ENCODE measurements around the gene CCDC197.
A peak's percentile ranks its signal among the peaks of the same experiment; 100 is the strongest.

Gene CCDC197

GRCh38 chr14:94045101-94045500 is 48.0 kb downstream of the CCDC197 start:
- Mint-ChIP-seq H3K36me3 (ENCODE audit: low read depth) (peaks cover 35% of the 10 kb centered on the region), H3K9me3 (no peaks in the 10 kb centered on the region), H3K27me3 (ENCODE audit: low read depth) (peaks cover 4% of the 10 kb centered on the region), H3K4me1 (peaks cover 2% of the 10 kb centered on the region), H3K27ac (no peak overlapping the region), H3K4me3 (no peak overlapping the region)
- TF ChIP-seq CTCF (IDR thresholded peaks at IDR 0.05; ENCODE audit: unreplicated experiment in 3 of 3): no peak

- Mint-ChIP-seq H3K36me3 (ENCODE audit: low read depth) (peaks cover 41% of the 10 kb centered on the region), H3K9me3 (no peaks in the 10 kb centered on the region), H3K4me3 (no peak overlapping the region), H3K4me1 (peaks cover 8% of the 10 kb centered on the region), H3K27me3 (ENCODE audit: low read depth) (peaks cover 1% of the 10 kb centered on the region), H3K27ac (no peak overlapping the region)
- no peak for TF ChIP-seq CTCF (IDR thresholded peaks at IDR 0.05; ENCODE audit: unreplicated experiment in 3 of 3)
Observed at GRCh38 chr14:94045563-94046345, 48.7 kb downstream of the CCDC197 start.

- Mint-ChIP-seq H3K4me3 (no peak overlapping the region), H3K36me3 (ENCODE audit: low read depth) (peaks cover 51% of the 10 kb centered on the region), H3K27ac (no peak overlapping the region), H3K27me3 (ENCODE audit: low read depth) (no peaks in the 10 kb centered on the region), H3K9me3 (no peaks in the 10 kb centered on the region), H3K4me1 (peaks cover 16% of the 10 kb centered on the region)
- no peak for TF ChIP-seq CTCF (IDR thresholded peaks at IDR 0.05; ENCODE audit: unreplicated experiment in 3 of 3)
Observed at GRCh38 chr14:94046696-94047250, 49.7 kb downstream of the CCDC197 start.

- TF ChIP-seq CTCF (IDR thresholded peaks at IDR 0.05; ENCODE audit: unreplicated experiment in 3 of 3): no peak
- no peaks in the 10 kb centered on the region for H3K9me3 Mint-ChIP-seq
- H3K4me3 Mint-ChIP-seq: no peak overlapping the region
- H3K27ac Mint-ChIP-seq: peak overlapping the region in 2 of 3 experiments; percentile 64 to 81
- peaks cover 60% of the 10 kb centered on the region for H3K36me3 Mint-ChIP-seq (ENCODE audit: low read depth)
- no peaks in the 10 kb centered on the region for H3K27me3 Mint-ChIP-seq (ENCODE audit: low read depth)
- peaks cover 23% of the 10 kb centered on the region for H3K4me1 Mint-ChIP-seq
Observed at GRCh38 chr14:94047581-94047980, 50.5 kb downstream of the CCDC197 start.

- peaks cover 24% of the 10 kb centered on the region for H3K4me1 Mint-ChIP-seq
- H3K4me3 Mint-ChIP-seq: no peak overlapping the region
- no peaks in the 10 kb centered on the region for H3K27me3 Mint-ChIP-seq (ENCODE audit: low read depth)
- H3K36me3 Mint-ChIP-seq (ENCODE audit: low read depth): peaks cover 65% of the 10 kb centered on the region
- peak overlapping the region; percentile 60 to 81 (median 64) for H3K27ac Mint-ChIP-seq
- H3K9me3 Mint-ChIP-seq: no peaks in the 10 kb centered on the region
- no peak for TF ChIP-seq CTCF (IDR thresholded peaks at IDR 0.05; ENCODE audit: unreplicated experiment in 3 of 3)
Observed at GRCh38 chr14:94048691-94049624, 51.9 kb downstream of the CCDC197 start.

Measured in nephron (organoid).